ENCODE results near the gene UBE3B. TPM values are rescaled to one million over a fixed set of nuclear protein-coding genes. Genes with fewer than 3 reads are reported as not detected.

The UBE3B gene
- total RNA-seq, 1 experiment from 2014 or later, result 38.4 TPM

DNA sequence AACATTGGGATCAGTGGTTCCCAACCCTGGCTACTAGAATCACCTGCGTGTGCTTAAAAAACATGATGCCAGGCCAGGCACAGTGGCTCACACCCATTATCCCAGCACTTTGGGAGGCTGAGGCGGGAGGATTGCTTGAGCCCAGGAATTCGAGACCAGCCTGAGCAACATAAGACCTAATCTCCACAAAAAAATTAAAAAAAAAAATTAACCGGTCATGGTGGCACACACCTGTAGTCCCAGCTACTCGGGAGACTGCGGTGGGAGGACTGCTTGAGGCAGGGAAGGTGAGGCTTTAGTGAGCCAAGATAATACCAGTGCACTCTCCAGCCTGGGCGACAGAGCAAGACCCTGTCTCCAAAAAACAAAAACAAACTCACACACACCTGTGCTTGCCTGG, 2.3 kb upstream of the UBE3B start:
- H3K36me3 Mint-ChIP-seq (ENCODE audit: insufficient read depth, unreplicated experiment), result peaks cover 14% of the 10 kb centered on the region
- no peaks in the 10 kb centered on the region for H3K4me1 Mint-ChIP-seq (ENCODE audit: low read depth, unreplicated experiment)
- intact Hi-C loops (cut with micrococcal nuclease; ENCODE audit: unreplicated experiment), result loop anchor here (5.0 kb wide), 1 partner anchor 43 kb away; no protein-coding TSS in a partner anchor
- H3K4me1 ChIP-seq, result peaks cover 15% of the 10 kb centered on the region
- no peak overlapping the region for H3K27ac Mint-ChIP-seq (ENCODE audit: unreplicated experiment)
- BruUV-seq (replicated peaks), result no TSS peak
- no peaks in the 10 kb centered on the region for H3K9me3 ChIP-seq
- ChIA-PET POLR2A (no interaction called here), CTCF (no interaction called here)
- TF ChIP-seq, protein P1, sequence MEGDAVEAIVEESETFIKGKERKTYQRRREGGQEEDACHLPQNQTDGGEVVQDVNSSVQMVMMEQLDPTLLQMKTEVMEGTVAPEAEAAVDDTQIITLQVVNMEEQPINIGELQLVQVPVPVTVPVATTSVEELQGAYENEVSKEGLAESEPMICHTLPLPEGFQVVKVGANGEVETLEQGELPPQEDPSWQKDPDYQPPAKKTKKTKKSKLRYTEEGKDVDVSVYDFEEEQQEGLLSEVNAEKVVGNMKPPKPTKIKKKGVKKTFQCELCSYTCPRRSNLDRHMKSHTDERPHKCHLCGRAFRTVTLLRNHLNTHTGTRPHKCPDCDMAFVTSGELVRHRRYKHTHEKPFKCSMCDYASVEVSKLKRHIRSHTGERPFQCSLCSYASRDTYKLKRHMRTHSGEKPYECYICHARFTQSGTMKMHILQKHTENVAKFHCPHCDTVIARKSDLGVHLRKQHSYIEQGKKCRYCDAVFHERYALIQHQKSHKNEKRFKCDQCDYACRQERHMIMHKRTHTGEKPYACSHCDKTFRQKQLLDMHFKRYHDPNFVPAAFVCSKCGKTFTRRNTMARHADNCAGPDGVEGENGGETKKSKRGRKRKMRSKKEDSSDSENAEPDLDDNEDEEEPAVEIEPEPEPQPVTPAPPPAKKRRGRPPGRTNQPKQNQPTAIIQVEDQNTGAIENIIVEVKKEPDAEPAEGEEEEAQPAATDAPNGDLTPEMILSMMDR (IDR thresholded peaks at IDR 0.05; ENCODE audit: insufficient read depth in 1 of 2, low read depth in 1 of 2, low read length in 1 of 2, severe bottlenecking in 1 of 2, unreplicated experiment in 1 of 2), result no peak
- H3K27me3 Mint-ChIP-seq (ENCODE audit: insufficient read depth, unreplicated experiment), result no peaks in the 10 kb centered on the region
- H3K9me3 Mint-ChIP-seq (ENCODE audit: unreplicated experiment), result no peaks in the 10 kb centered on the region
- H3K4me3 ChIP-seq (ENCODE audit: low read depth, low read length), result no peak overlapping the region
- no peaks in the 10 kb centered on the region for H3K36me3 ChIP-seq (ENCODE audit: control insufficient read depth, insufficient read depth, low read length)
- H3K27me3 ChIP-seq (replicated peaks; ENCODE audit: control insufficient read depth, insufficient read depth, low read length), result no peaks in the 10 kb centered on the region
- H3K4me3 Mint-ChIP-seq (ENCODE audit: unreplicated experiment), result peak overlapping the region; percentile 99
- DNase-seq, result no peak

DNA sequence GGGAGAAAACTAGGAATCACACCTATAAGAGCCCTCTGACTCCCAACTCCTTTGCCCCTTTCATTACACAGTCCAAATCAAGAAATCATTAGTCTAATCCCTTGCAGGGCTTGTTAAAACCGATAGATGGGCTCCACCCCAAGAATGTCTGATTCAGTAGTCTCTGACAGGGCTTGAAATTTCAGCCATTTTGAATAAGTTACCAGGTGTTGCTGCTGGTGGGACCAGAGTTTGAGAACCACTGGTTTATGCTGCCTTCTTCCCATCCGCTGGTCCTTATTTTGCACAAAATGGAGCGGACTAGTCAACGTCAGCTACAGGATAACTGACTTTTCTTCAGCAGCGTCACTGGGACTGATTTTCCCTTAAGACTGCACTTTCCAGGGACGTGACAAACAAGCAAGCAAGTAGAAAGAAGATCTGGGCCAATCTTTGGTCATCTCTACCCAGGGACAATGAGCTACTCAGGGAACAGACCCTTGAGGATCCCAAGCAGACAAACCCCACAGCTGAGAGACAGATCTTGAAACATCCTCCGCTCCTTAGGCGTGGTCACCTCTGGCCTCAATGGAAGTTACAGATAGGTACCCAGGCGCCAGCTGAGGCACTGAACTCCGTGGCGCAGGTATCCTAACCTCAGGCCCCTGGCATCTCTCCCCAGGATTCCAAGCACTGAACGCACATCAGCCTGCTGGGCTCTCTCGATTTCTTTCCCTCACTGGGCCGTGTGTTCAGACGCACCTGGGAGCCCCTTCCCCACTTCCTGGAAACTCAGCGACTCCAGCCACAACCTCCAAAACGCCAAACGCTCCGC, 1.2 kb upstream of the UBE3B start:
- Histone ChIP-seq H3K4me1 (peaks cover 15% of the 10 kb centered on the region), H3K9me3 (no peaks in the 10 kb centered on the region), H3K27me3 (replicated peaks; ENCODE audit: control insufficient read depth, insufficient read depth, low read length) (no peaks in the 10 kb centered on the region), H3K36me3 (ENCODE audit: control insufficient read depth, insufficient read depth, low read length) (no peaks in the 10 kb centered on the region), H3K4me3 (ENCODE audit: low read depth, low read length) (peak overlapping the region; percentile 95)
- ChIA-PET CTCF (interaction anchor here (0.6 to 2.5 kb wide), 2 partner anchors 48 to 411 kb away, joined by 4 to 11 read pairs; no protein-coding TSS in a partner anchor), POLR2A (interaction anchor here (1.4 kb wide), 1 partner anchor 13 kb away, joined by 8 read pairs; no protein-coding TSS in a partner anchor)
- Mint-ChIP-seq H3K9me3 (ENCODE audit: unreplicated experiment) (no peaks in the 10 kb centered on the region), H3K36me3 (ENCODE audit: insufficient read depth, unreplicated experiment) (peaks cover 14% of the 10 kb centered on the region), H3K27ac (ENCODE audit: unreplicated experiment) (peak overlapping the region; percentile 93), H3K4me1 (ENCODE audit: low read depth, unreplicated experiment) (no peaks in the 10 kb centered on the region), H3K27me3 (ENCODE audit: insufficient read depth, unreplicated experiment) (no peaks in the 10 kb centered on the region), H3K4me3 (ENCODE audit: unreplicated experiment) (peak overlapping the region; percentile 99)
- intact Hi-C loops (cut with micrococcal nuclease; ENCODE audit: unreplicated experiment), result loop anchor here (5.0 kb wide), 1 partner anchor 44 kb away; no protein-coding TSS in a partner anchor
- no peak for DNase-seq
- BruUV-seq (replicated peaks), result TSS peak; percentile 47
- TF ChIP-seq, protein P1 (IDR thresholded peaks at IDR 0.05; ENCODE audit: insufficient read depth in 1 of 2, low read depth in 1 of 2, low read length in 1 of 2, severe bottlenecking in 1 of 2, unreplicated experiment in 1 of 2), result no peak

DNA sequence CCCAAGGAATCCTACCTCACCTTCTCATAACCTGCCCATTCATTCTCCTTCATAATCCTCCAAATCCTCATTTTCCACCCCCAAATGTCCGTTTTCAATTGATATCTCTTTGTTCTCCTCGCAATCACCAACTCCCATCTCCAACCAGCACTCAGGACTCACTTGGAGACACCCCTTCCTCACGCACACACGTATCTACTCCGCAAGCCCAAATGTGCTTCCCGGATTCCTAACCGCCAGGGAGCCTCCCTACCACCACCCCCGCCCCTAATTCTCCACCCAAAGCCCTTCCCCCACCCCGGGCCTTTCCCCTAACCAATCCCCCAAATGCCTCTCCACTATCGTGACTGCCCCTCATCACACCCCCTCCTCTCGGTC, 638 bp upstream of the UBE3B start:
- TF ChIP-seq, protein P1 (IDR thresholded peaks at IDR 0.05; ENCODE audit: insufficient read depth in 1 of 2, low read depth in 1 of 2, low read length in 1 of 2, severe bottlenecking in 1 of 2, unreplicated experiment in 1 of 2), result no peak
- Mint-ChIP-seq H3K27ac (ENCODE audit: unreplicated experiment) (peak overlapping the region; percentile 93), H3K4me1 (ENCODE audit: low read depth, unreplicated experiment) (no peaks in the 10 kb centered on the region), H3K36me3 (ENCODE audit: insufficient read depth, unreplicated experiment) (peaks cover 14% of the 10 kb centered on the region), H3K27me3 (ENCODE audit: insufficient read depth, unreplicated experiment) (no peaks in the 10 kb centered on the region), H3K9me3 (ENCODE audit: unreplicated experiment) (no peaks in the 10 kb centered on the region), H3K4me3 (ENCODE audit: unreplicated experiment) (peak overlapping the region; percentile 99)
- ChIA-PET POLR2A (interaction anchor here (0.8 to 2.2 kb wide), 4 partner anchors 14 to 97 kb away, joined by 3 to 23 read pairs (median 6); partner anchors contain the start of genes MMAB and MVK), CTCF (interaction anchor here (1.0 to 2.5 kb wide), 2 partner anchors 16 to 49 kb away, joined by 8 to 11 read pairs; no protein-coding TSS in a partner anchor)
- Histone ChIP-seq H3K9me3 (no peaks in the 10 kb centered on the region), H3K4me1 (peaks cover 15% of the 10 kb centered on the region), H3K36me3 (ENCODE audit: control insufficient read depth, insufficient read depth, low read length) (no peaks in the 10 kb centered on the region), H3K4me3 (ENCODE audit: low read depth, low read length) (peak overlapping the region; percentile 95), H3K27me3 (replicated peaks; ENCODE audit: control insufficient read depth, insufficient read depth, low read length) (no peaks in the 10 kb centered on the region)
- no peak for DNase-seq
- no TSS peak for BruUV-seq (replicated peaks)
- intact Hi-C loops (cut with micrococcal nuclease; ENCODE audit: unreplicated experiment), result loop anchor here (1.0 to 5.0 kb wide), 2 partner anchors 15 to 44 kb away; no protein-coding TSS in a partner anchor

Measured in Caco-2 (cell line).